OCI-LY3 (cell line): ENCODE results near the gene SUMF1.

Experiments used
- H2AFZ ChIP-seq: fragments of 200-600, 300-600 bp; shearing (Covaris generic); 2 replicates; pipeline ENCODE4 v1.6.0; 2014; ENCODE audit warnings: antibody characterized with exemption, low read depth, low read length
- H3K27ac ChIP-seq: fragments of 200-600, 300-600 bp; sonication (generic); 2 replicates; pipeline ENCODE4 v1.5.1; 2014; ENCODE audit warnings: mild to moderate bottlenecking, low read length, moderate library complexity, mixed read lengths
- H3K27me3 ChIP-seq: fragments of 200-600, 300-600 bp; sonication (generic); 2 replicates; pipeline ENCODE4 v1.6.1; 2014; ENCODE audit warnings: low read depth, low read length, mixed read lengths
- H3K36me3 ChIP-seq: fragments of 200-600, 300-600 bp; sonication (generic); replicated peaks from 2 replicates; pipeline ENCODE3; 2014; ENCODE audit warnings: low read depth, low read length, mixed read lengths
- H3K4me1 ChIP-seq: fragments of 300-600, 200-600 bp; sonication (generic); 2 replicates; pipeline ENCODE4 v1.6.1; 2014; ENCODE audit warnings: low read length, mixed read lengths
- H3K4me2 ChIP-seq: fragments of 200-600, 300-600 bp; sonication (generic); 2 replicates; pipeline ENCODE4 v1.6.1; 2014; ENCODE audit warnings: low read length, mixed read lengths
- H3K4me3 ChIP-seq: fragments of 300-600, 200-600 bp; sonication (generic); 2 replicates; pipeline ENCODE4 v1.5.1; 2014; ENCODE audit warnings: antibody characterized with exemption, mild to moderate bottlenecking, low read length, moderate library complexity
- H3K79me2 ChIP-seq: fragments of 300-600, 200-600 bp; shearing (Covaris generic); 2 replicates; pipeline ENCODE4 v1.6.1; 2014; ENCODE audit warnings: mild to moderate bottlenecking, low read length, mixed read lengths
- H3K9ac ChIP-seq: fragments of 300-600, 200-600 bp; shearing (Covaris generic); 2 replicates; pipeline ENCODE4 v1.6.0; 2014; ENCODE audit warnings: mild to moderate bottlenecking, low read length, moderate library complexity
- H3K9me3 ChIP-seq: fragments of 200-600, 300-600 bp; shearing (Covaris generic); 2 replicates; pipeline ENCODE4 v1.6.1; 2014; ENCODE audit warnings: low read length, mixed read lengths; ENCODE audit not compliant: insufficient read depth
- H4K20me1 ChIP-seq: fragments of 200-600, 300-600 bp; sonication (generic); 2 replicates; pipeline ENCODE4 v1.6.1; 2016; ENCODE audit warnings: low read length, mixed read lengths; ENCODE audit not compliant: insufficient read depth
- EZH2phosphoT487 ChIP-seq: fragments of 200-600 bp; shearing (Covaris generic); IDR thresholded peaks from 2 replicates; pipeline ENCODE4 v1.6.1; 2018; ENCODE audit warnings: antibody characterized with exemption, mixed run types, low read depth
- TF ChIP-seq, protein P1 (sequence below): fragments of 200-600, 300-600 bp; sonication (generic); IDR thresholded peaks from 2 replicates; pipeline ENCODE4 v1.5.1; 2014; ENCODE audit warnings: antibody characterized with exemption, low read length, low read depth

SUMF1 gene

DNA sequence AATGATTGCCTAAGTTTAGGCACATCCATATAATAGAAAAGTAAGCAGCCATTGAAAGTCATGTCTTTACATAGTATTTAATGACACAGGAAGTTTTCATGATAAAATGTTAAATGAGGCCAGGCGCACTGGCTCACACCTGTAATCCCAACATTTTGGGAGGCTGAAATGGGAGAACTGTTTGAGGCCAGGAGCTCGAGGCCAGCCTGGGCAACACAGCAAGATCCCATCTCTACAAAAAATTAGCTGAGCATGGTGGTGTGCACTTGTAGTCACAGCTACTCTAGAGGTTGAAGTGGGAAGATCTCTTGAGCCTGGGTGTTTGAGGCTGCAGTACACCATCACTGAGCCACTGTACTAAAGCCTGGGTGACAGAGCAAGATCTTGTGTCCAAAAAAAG lies 104.5 kb downstream of the SUMF1 start:
- no peaks in the 10 kb centered on the region for H3K27me3 ChIP-seq
- TF ChIP-seq, protein P1, sequence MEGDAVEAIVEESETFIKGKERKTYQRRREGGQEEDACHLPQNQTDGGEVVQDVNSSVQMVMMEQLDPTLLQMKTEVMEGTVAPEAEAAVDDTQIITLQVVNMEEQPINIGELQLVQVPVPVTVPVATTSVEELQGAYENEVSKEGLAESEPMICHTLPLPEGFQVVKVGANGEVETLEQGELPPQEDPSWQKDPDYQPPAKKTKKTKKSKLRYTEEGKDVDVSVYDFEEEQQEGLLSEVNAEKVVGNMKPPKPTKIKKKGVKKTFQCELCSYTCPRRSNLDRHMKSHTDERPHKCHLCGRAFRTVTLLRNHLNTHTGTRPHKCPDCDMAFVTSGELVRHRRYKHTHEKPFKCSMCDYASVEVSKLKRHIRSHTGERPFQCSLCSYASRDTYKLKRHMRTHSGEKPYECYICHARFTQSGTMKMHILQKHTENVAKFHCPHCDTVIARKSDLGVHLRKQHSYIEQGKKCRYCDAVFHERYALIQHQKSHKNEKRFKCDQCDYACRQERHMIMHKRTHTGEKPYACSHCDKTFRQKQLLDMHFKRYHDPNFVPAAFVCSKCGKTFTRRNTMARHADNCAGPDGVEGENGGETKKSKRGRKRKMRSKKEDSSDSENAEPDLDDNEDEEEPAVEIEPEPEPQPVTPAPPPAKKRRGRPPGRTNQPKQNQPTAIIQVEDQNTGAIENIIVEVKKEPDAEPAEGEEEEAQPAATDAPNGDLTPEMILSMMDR, result no peak
- TF ChIP-seq EZH2phosphoT487, result no peak
- no peak overlapping the region for H3K4me2 ChIP-seq
- H3K79me2 ChIP-seq, result no peaks in the 10 kb centered on the region
- H3K27ac ChIP-seq, result no peak overlapping the region
- H3K9ac ChIP-seq, result no peak overlapping the region
- H4K20me1 ChIP-seq, result no peaks in the 10 kb centered on the region
- no peaks in the 10 kb centered on the region for H3K36me3 ChIP-seq
- no peaks in the 10 kb centered on the region for H3K9me3 ChIP-seq
- H3K4me1 ChIP-seq, result no peaks in the 10 kb centered on the region
- no peak overlapping the region for H3K4me3 ChIP-seq
- H2AFZ ChIP-seq, result no peak overlapping the region

DNA sequence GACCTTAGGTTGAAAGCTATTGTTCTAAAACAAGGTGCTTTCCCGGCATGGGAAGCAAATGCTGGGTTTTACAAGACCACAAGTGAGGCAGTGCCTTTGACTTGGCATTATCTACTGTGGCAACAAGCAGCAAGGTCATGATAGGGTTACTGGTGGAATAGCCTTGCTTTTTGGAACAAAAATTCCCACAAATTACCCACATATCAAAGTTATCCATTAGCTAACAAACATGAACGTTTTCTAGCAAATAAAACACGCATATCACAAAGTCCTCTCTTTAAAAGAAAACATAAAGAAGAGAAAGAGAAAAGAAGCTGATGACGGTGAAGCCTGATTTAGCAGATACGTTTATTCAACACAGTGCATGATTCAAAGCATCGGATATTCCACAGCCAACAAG lies 106.3 kb downstream of the SUMF1 start:
- H3K4me1 ChIP-seq, result no peaks in the 10 kb centered on the region
- no peaks in the 10 kb centered on the region for H3K9me3 ChIP-seq
- TF ChIP-seq EZH2phosphoT487, result no peak
- TF ChIP-seq, protein P1, result no peak
- no peak overlapping the region for H3K27ac ChIP-seq
- H3K4me3 ChIP-seq, result no peak overlapping the region
- H3K27me3 ChIP-seq, result no peaks in the 10 kb centered on the region
- no peaks in the 10 kb centered on the region for H4K20me1 ChIP-seq
- no peaks in the 10 kb centered on the region for H3K36me3 ChIP-seq
- H3K9ac ChIP-seq, result no peak overlapping the region
- H3K4me2 ChIP-seq, result no peak overlapping the region
- no peak overlapping the region for H2AFZ ChIP-seq
- no peaks in the 10 kb centered on the region for H3K79me2 ChIP-seq

DNA sequence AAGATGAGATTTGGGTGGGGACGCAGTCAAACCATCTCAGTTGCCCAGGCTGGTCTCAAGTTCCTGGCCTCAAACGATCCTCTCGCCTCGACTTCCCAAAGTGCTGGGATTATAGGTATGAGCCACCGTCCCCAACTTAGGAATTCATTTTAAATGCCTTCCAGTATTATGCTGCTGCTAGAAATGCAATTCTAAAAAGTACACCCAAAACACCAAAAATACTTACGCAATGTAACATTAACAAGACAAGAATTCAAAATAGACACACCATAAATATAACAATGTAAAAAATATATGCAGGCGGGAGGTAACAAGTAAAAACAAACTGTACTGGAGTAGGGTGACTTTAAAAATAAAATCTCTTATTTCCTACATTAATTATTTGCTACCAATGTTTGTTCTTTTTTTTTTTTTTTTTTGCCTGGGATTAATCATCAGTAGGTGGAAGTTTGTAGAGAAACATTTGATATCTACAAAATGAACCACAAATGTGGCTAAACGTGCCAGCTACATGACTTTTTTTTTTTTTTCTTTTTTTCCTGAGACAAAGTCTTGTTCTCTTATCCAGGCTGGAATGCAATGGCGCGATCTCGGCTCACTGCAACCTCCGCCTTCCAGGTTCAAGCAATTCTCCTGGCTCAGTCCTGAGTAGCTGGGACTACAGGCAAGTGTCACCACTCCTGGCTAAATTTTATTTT lies 107.1 kb downstream of the SUMF1 start:
- Histone ChIP-seq H3K36me3 (no peaks in the 10 kb centered on the region), H3K9ac (no peak overlapping the region), H3K9me3 (no peaks in the 10 kb centered on the region), H3K4me1 (no peaks in the 10 kb centered on the region), H3K27ac (no peak overlapping the region), H4K20me1 (no peaks in the 10 kb centered on the region), H3K4me2 (no peak overlapping the region), H3K79me2 (no peaks in the 10 kb centered on the region), H3K27me3 (no peaks in the 10 kb centered on the region), H3K4me3 (no peak overlapping the region), H2AFZ (no peak overlapping the region)
- TF ChIP-seq, protein P1, result no peak
- no peak for TF ChIP-seq EZH2phosphoT487

DNA sequence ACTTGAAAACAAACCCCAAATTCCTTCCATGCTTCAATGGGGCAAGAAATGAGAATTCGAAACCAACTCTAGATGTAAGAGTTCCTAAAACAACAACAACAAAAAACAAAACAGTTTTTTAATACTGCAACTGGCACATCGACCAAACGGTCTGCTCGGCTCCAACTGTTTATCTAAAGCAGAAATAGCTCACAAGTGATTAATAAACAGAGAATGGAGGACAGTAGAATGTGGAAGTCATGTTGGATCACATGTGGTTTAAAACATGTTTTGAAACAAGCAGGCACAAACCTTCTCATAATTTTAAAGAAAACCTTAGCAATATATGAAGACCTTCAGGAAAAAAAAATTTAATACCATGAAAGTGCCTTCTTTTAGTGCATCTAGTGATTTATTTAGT lies 108.8 kb downstream of the SUMF1 start:
- Histone ChIP-seq H4K20me1 (no peaks in the 10 kb centered on the region), H3K79me2 (no peaks in the 10 kb centered on the region), H3K27ac (no peak overlapping the region), H3K4me1 (no peaks in the 10 kb centered on the region), H3K9ac (no peak overlapping the region), H3K36me3 (no peaks in the 10 kb centered on the region), H3K27me3 (no peaks in the 10 kb centered on the region), H3K9me3 (no peaks in the 10 kb centered on the region), H3K4me3 (no peak overlapping the region), H2AFZ (no peak overlapping the region), H3K4me2 (no peak overlapping the region)
- TF ChIP-seq, protein P1, result no peak
- no peak for TF ChIP-seq EZH2phosphoT487
